IMR-90 (cell line): Measurements from ENCODE around the gene GTF3C1. TPM values are rescaled to one million over a fixed set of nuclear protein-coding genes. Genes with fewer than 3 reads are reported as not detected.

ENCODE experiments used
- ATAC-seq: fragments of 200-7000 bp; cut with Tn5 transposase; 2 replicates; pipeline ENCODE4 v1.9.1; 2020; ENCODE audit warnings: low read depth, mild to moderate bottlenecking, moderate library complexity
- BruUV-seq: library from RNA; stranded (reverse); fragments of 400-500 nt; replicated peaks from 2 replicates; lab custom pipeline; 2021; lab: Mats Ljungman, UMichigan
- CTCF ChIA-PET: fragments of 300-600 bp; formaldehyde crosslinking; extraction: SDS; loops from one replicate; lab custom pipeline; 2021; ENCODE audit warnings: antibody characterized with exemption; lab: Yijun Ruan, JAX
- POLR2A ChIA-PET: fragments of 300-600 bp; sonication (Branson Sonifier 250); formaldehyde crosslinking; loops from one replicate; lab custom pipeline; 2022; ENCODE audit warnings: antibody characterized with exemption; ENCODE audit not compliant: unreplicated experiment; lab: Charles Lee
- DNase-seq: peaks from one replicate; pipeline ENCODE4 v3.0.0; 2013
- H2AFZ ChIP-seq: replicated peaks from 2 replicates; pipeline ENCODE3; 2013; ENCODE audit warnings: low read length, mild to moderate bottlenecking; ENCODE audit not compliant: poor library complexity
- H2AK5ac ChIP-seq: 2 replicates; pipeline ENCODE4 v1.6.1; 2013; ENCODE audit warnings: low read depth, low read length, inconsistent platforms
- H2AK9ac ChIP-seq: replicated peaks from 2 replicates; pipeline ENCODE3; 2013; ENCODE audit warnings: mild to moderate bottlenecking, low read depth, low read length, moderate library complexity; ENCODE audit not compliant: poor library complexity
- H2BK120ac ChIP-seq: 2 replicates; pipeline ENCODE4 v1.6.1; 2013; ENCODE audit warnings: low read depth, low read length, inconsistent platforms
- H2BK15ac ChIP-seq: 3 replicates; pipeline ENCODE4 v1.6.1; 2013; ENCODE audit warnings: low read depth, low read length, inconsistent platforms
- H2BK20ac ChIP-seq: 2 replicates; pipeline ENCODE4 v1.6.1; 2013; ENCODE audit warnings: low read depth, mild to moderate bottlenecking, inconsistent platforms, low read length, moderate library complexity
- H2BK5ac ChIP-seq: 2 replicates; pipeline ENCODE4 v1.6.1; 2013; ENCODE audit warnings: mild to moderate bottlenecking, low read depth, low read length, inconsistent platforms; ENCODE audit not compliant: poor library complexity, severe bottlenecking
- H3K14ac ChIP-seq: replicated peaks from 2 replicates; pipeline ENCODE4 v1.6.1; 2013; ENCODE audit warnings: low read depth, low read length, inconsistent platforms
- H3K18ac ChIP-seq: 2 replicates; pipeline ENCODE4 v1.6.1; 2013; ENCODE audit warnings: low read depth, low read length, control low read depth
- H3K23ac ChIP-seq: 2 replicates; pipeline ENCODE4 v1.6.1; 2013; ENCODE audit warnings: low read depth, low read length, inconsistent platforms
- H3K27ac ChIP-seq: 2 replicates; pipeline ENCODE4 v1.5.1; 2013; ENCODE audit warnings: mild to moderate bottlenecking, control low read depth, low read length; ENCODE audit not compliant: insufficient read depth
- H3K27me3 ChIP-seq: 2 replicates; pipeline ENCODE4 v1.6.1; 2013; ENCODE audit warnings: low read length; ENCODE audit not compliant: control insufficient read depth, insufficient read depth
- H3K36me3 ChIP-seq: 2 replicates; pipeline ENCODE4 v1.6.1; 2013; ENCODE audit warnings: low read length, mixed read lengths; ENCODE audit not compliant: control insufficient read depth, insufficient read depth
- H3K4ac ChIP-seq: 2 replicates; pipeline ENCODE4 v1.6.1; 2013; ENCODE audit warnings: low read depth, low read length, inconsistent platforms
- H3K4me1 ChIP-seq: 2 replicates; pipeline ENCODE4 v1.6.1; 2013; ENCODE audit warnings: low read length, mixed read lengths; ENCODE audit not compliant: control insufficient read depth, insufficient read depth
- H3K4me2 ChIP-seq: 2 replicates; pipeline ENCODE4 v1.6.1; 2013; ENCODE audit warnings: low read depth, mild to moderate bottlenecking, control low read depth, low read length, moderate library complexity
- H3K4me3 ChIP-seq: 2 replicates; pipeline ENCODE4 v1.5.1; 2013; ENCODE audit warnings: low read depth, mild to moderate bottlenecking, control low read depth, low read length, moderate library complexity; ENCODE audit not compliant: insufficient read depth
- H3K56ac ChIP-seq: 2 replicates; pipeline ENCODE4 v1.6.1; 2013; ENCODE audit warnings: low read length, inconsistent platforms; ENCODE audit not compliant: insufficient read depth; ENCODE audit errors: extremely low read depth
- H3K79me1 ChIP-seq, 2 experiments: 2 replicates each; pipeline ENCODE4 v1.6.1; 2013; ENCODE audit warnings: low read length in 2 of 2, inconsistent platforms in 1 of 2, low read depth in 1 of 2
- H3K9ac ChIP-seq: 2 replicates; pipeline ENCODE4 v1.6.1; 2013; ENCODE audit warnings: low read depth, low read length, control low read depth
- H3K9me1 ChIP-seq: 2 replicates; pipeline ENCODE4 v1.6.1; 2013; ENCODE audit warnings: low read length, inconsistent platforms; ENCODE audit not compliant: insufficient read depth
- H3K9me3 ChIP-seq: 2 replicates; pipeline ENCODE4 v1.6.1; 2013; ENCODE audit warnings: low read length; ENCODE audit not compliant: control insufficient read depth, insufficient read depth
- H4K20me1 ChIP-seq: 2 replicates; pipeline ENCODE4 v1.6.1; 2013; ENCODE audit warnings: low read length, inconsistent platforms; ENCODE audit not compliant: insufficient read depth
- H4K5ac ChIP-seq: 2 replicates; pipeline ENCODE4 v1.6.1; 2013; ENCODE audit warnings: mild to moderate bottlenecking, low read depth, low read length, control low read depth
- H4K8ac ChIP-seq, 2 experiments: 2 replicates each; pipeline ENCODE4 v1.6.1; 2013; ENCODE audit warnings: low read depth in 2 of 2, low read length in 2 of 2, control low read depth in 1 of 2, inconsistent platforms in 1 of 2
- H4K91ac ChIP-seq: 2 replicates; pipeline ENCODE4 v1.6.1; 2013; ENCODE audit warnings: low read depth, low read length, inconsistent platforms; ENCODE audit not compliant: insufficient read depth
- BHLHE40 ChIP-seq: fragments of 150-350 bp; IDR thresholded peaks from 2 replicates; pipeline ENCODE4 v1.6.1; 2016; ENCODE audit warnings: mild to moderate bottlenecking, low read depth, low read length
- CEBPB ChIP-seq: IDR thresholded peaks from 2 replicates; pipeline ENCODE4 v1.6.1; 2012; ENCODE audit warnings: low read depth, low read length, improper control_type of control experiment
- CHD1 ChIP-seq: IDR thresholded peaks from 2 replicates; pipeline ENCODE4 v1.6.1; 2012; ENCODE audit warnings: low read depth, low read length, improper control_type of control experiment
- CTCF ChIP-seq: conservative IDR thresholded peaks from 2 replicates; pipeline ENCODE4 v1.5.1; 2012; ENCODE audit warnings: mild to moderate bottlenecking, low read depth, low read length, improper control_type of control experiment
- ELK1 ChIP-seq: fragments of 150-350 bp; IDR thresholded peaks from 2 replicates; pipeline ENCODE4 v1.6.1; 2016; ENCODE audit warnings: low read depth, mild to moderate bottlenecking, low read length, moderate library complexity, borderline replicate concordance
- FOS ChIP-seq: fragments of 150-350 bp; IDR thresholded peaks from 2 replicates; pipeline ENCODE4 v1.6.1; 2016; ENCODE audit warnings: low read depth, low read length
- MAFK ChIP-seq: IDR thresholded peaks from 2 replicates; pipeline ENCODE4 v1.6.1; 2012; ENCODE audit warnings: low read depth, low read length, improper control_type of control experiment
- MAZ ChIP-seq: IDR thresholded peaks from 2 replicates; pipeline ENCODE4 v1.6.1; 2012; ENCODE audit warnings: low read depth, mild to moderate bottlenecking, low read length, improper control_type of control experiment, moderate library complexity, borderline replicate concordance
- MXI1 ChIP-seq: IDR thresholded peaks from 2 replicates; pipeline ENCODE4 v1.6.1; 2012; ENCODE audit warnings: low read depth, mild to moderate bottlenecking, low read length, moderate library complexity, borderline replicate concordance
- NFE2L2 ChIP-seq: fragments of 150-350 bp; IDR thresholded peaks from 2 replicates; pipeline ENCODE4 v1.6.1; 2016; ENCODE audit warnings: low read depth, mild to moderate bottlenecking, low read length
- POLR2A ChIP-seq: IDR thresholded peaks from 2 replicates; pipeline ENCODE4 v1.6.1; 2012; ENCODE audit warnings: mild to moderate bottlenecking, low read depth, low read length
- RAD21 ChIP-seq: IDR thresholded peaks from 2 replicates; pipeline ENCODE4 v1.6.1; 2012; ENCODE audit warnings: low read length, improper control_type of control experiment
- RCOR1 ChIP-seq: IDR thresholded peaks from 2 replicates; pipeline ENCODE4 v1.6.1; 2012; ENCODE audit warnings: mild to moderate bottlenecking, low read length, improper control_type of control experiment; ENCODE audit not compliant: insufficient replicate concordance
- RFX5 ChIP-seq: IDR thresholded peaks from 2 replicates; pipeline ENCODE4 v1.8.0; 2012; ENCODE audit warnings: low read depth, mild to moderate bottlenecking, low read length, moderate library complexity
- SMC3 ChIP-seq: fragments of 150-350 bp; IDR thresholded peaks from 2 replicates; pipeline ENCODE4 v1.6.1; 2016; ENCODE audit warnings: low read depth, mild to moderate bottlenecking, antibody characterized with exemption, low read length, moderate library complexity
- USF2 ChIP-seq: fragments of 150-350 bp; IDR thresholded peaks from 2 replicates; pipeline ENCODE4 v1.6.1; 2017; ENCODE audit warnings: mild to moderate bottlenecking, antibody characterized with exemption, low read length, low read depth
- WGBS, 2 experiments: methylation state at CpG; one replicate each; pipeline versions ENCODE4 v1.1.5 to v1.1.7; 2013; ENCODE audit warnings: missing lambda C conversion rate in 2 of 2; ENCODE audit not compliant: insufficient read length in 1 of 2; ENCODE audit errors: extremely low coverage in 2 of 2; 5-methylcytosine and 5-hydroxymethylcytosine counted together
- dilution Hi-C: fragments of 300-500 bp; cut with HindIII; formaldehyde crosslinking; loops from one replicate; pipeline ENCODE4 v1.14.3; 2018; ENCODE audit warnings: low sequenced_read_pairs; ENCODE audit not compliant: unreplicated experiment
- in situ Hi-C: fragments of 300-500 bp; cut with MboI; formaldehyde crosslinking; loops from 3 replicates; pipeline ENCODE4 v1.14.3; 2019; ENCODE audit warnings: low sequenced_read_pairs, inconsistent platforms, mixed read lengths
- intact Hi-C: fragments of 100-400 bp; cut with micrococcal nuclease; formaldehyde crosslinking; loops from 2 replicates; pipeline ENCODE4 v1.10.0; 2022
- polyA plus RNA-seq, 3 experiments: library from polyadenylated mRNA; depleted of rRNA; stranded (reverse); fragments of >200 nt; gene quantifications; 2 replicates each; pipeline ENCODE4 v1.2.3, GENCODE V29; 2012; ENCODE audit warnings: low replicate concordance in 1 of 3
- total RNA-seq: library from RNA; depleted of rRNA; stranded (reverse); fragments of >200 nt; gene quantifications from 2 replicates; pipeline ENCODE4 v1.2.3, GENCODE V29; 2012

Gene GTF3C1
- total and polyA plus RNA-seq, 2 of the 4 experiments (the other 2 are of a cell fraction): 50.8 to 68.1 TPM

GRCh38 chr16:27458987-27459688 lies 90.6 kb downstream of the GTF3C1 start:
- H3K27ac ChIP-seq: no peak overlapping the region
- H3K4me1 ChIP-seq: peaks cover 4% of the 10 kb centered on the region
- H2AK5ac ChIP-seq: no peak overlapping the region
- H3K9me3 ChIP-seq: no peaks in the 10 kb centered on the region
- no peak overlapping the region for H3K4ac ChIP-seq
- no peak overlapping the region for H4K5ac ChIP-seq
- H3K9me1 ChIP-seq: no peaks in the 10 kb centered on the region; the same call in 1 of the 2 replicates
- no peak overlapping the region for H3K56ac ChIP-seq
- H3K23ac ChIP-seq: no peak overlapping the region
- no peak overlapping the region for H3K4me2 ChIP-seq
- TF ChIP-seq CEBPB: no peak
- no peak for TF ChIP-seq USF2
- TF ChIP-seq CTCF: no peak
- TF ChIP-seq RCOR1: no peak
- TF ChIP-seq CHD1: no peak
- TF ChIP-seq NFE2L2: no peak
- TF ChIP-seq MAZ: no peak
- no peak for TF ChIP-seq RAD21
- TF ChIP-seq POLR2A: no peak
- no peak for TF ChIP-seq RFX5
- no peak for TF ChIP-seq BHLHE40
- TF ChIP-seq SMC3: no peak
- no peak for TF ChIP-seq MAFK
- no peak for TF ChIP-seq ELK1
- TF ChIP-seq MXI1: no peak
- no peak for TF ChIP-seq FOS
- H4K20me1 ChIP-seq: no peaks in the 10 kb centered on the region
- H3K27me3 ChIP-seq: no peaks in the 10 kb centered on the region
- H2BK120ac ChIP-seq: no peak overlapping the region
- no peak for ATAC-seq
- no TSS peak for BruUV-seq
- no peak overlapping the region for H2BK5ac ChIP-seq
- H3K14ac ChIP-seq: no peak overlapping the region
- H4K91ac ChIP-seq: no peak overlapping the region
- no peak overlapping the region for H3K4me3 ChIP-seq
- no peak overlapping the region for H4K8ac ChIP-seq
- H3K36me3 ChIP-seq: peaks cover 46% of the 10 kb centered on the region
- WGBS, 2 experiments: 86% methylated on average over 1 of the region's 5 CpGs; no CpG with 5 or more reads in 1 of the 2 experiments
- no peaks in the 10 kb centered on the region for H3K79me1 ChIP-seq
- H2AK9ac ChIP-seq: no peak overlapping the region
- in situ Hi-C loops: loop anchor here (10.0 to 25.0 kb wide), 2 partner anchors 304 to 1622 kb away; no protein-coding TSS in a partner anchor
- CTCF ChIA-PET: no interaction called here
- H2BK20ac ChIP-seq: no peak overlapping the region
- dilution Hi-C loops: no loop called here
- POLR2A ChIA-PET: no interaction called here
- H3K18ac ChIP-seq: no peak overlapping the region
- H2AFZ ChIP-seq: no peak overlapping the region
- no peak for DNase-seq
- H2BK15ac ChIP-seq: no peak overlapping the region
- intact Hi-C loops: no loop called here
- H3K9ac ChIP-seq: no peak overlapping the region
